HFF-Myc (cell line): ENCODE results near the gene NLRP7.

ENCODE experiments used
- DNase-seq: peaks from one replicate; pipeline ENCODE4 v3.0.0-alpha.2; 2011; ENCODE audit warnings: low read depth; ENCODE audit errors: extremely low read depth
- H3K4me3 ChIP-seq: replicated peaks from 2 replicates; pipeline ENCODE4 v1.5.1; 2011; ENCODE audit warnings: low read depth, mild to moderate bottlenecking, control low read depth, low read length
- CTCF ChIP-seq: IDR thresholded peaks from 2 replicates; pipeline ENCODE4 v1.5.1; 2012; ENCODE audit warnings: mild to moderate bottlenecking, low read depth, low read length, control low read depth; ENCODE audit errors: missing control alignments

The NLRP7 gene

DNA sequence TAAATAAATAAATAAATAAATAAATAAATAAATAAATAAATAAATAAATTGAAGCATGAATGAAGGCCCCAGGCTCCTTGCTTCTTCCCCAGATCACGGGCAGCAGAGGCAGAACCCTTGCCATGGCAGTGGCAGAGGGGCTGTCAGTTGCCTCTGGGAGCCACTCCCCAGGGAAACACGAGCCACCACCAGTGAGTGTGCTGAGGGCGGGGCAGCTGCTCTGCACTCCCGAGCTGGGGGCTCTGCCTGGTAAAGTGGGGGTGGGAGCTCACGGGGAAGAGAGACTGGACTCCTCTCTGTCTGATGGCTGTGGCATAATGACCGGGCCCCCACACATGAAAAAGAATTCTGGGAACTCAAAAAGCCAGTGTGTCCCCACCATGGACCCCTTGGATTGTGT is 65.4 kb downstream of the NLRP7 start:
- no peak for DNase-seq
- H3K4me3 ChIP-seq: no peak overlapping the region
- TF ChIP-seq CTCF: no peak

DNA sequence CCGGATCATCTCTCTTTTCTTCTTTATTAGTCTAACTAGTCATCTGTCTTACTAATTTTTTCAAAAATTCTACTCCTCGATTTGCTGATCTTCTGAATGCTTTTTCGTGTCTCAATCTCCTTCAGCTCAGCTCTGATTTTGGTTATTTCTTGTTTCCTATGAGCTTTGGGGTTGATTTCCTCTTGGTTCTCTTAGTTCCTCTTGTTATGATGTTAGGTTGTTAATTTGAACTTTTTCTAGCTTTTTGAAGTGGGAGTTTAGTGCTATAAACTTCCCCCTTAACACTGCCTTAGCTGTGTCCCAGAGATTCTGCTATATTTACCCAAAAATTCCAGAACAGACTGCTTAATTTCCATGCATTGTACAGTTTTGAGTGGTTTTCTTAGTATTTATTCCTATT is 69.9 kb downstream of the NLRP7 start:
- no peak overlapping the region for H3K4me3 ChIP-seq

GRCh38 chr19:54875506-54875905 is 71.8 kb downstream of the NLRP7 start:
- no peak for DNase-seq
- no peak overlapping the region for H3K4me3 ChIP-seq
- TF ChIP-seq CTCF: no peak

More for the DNA sequence above, 69.9 kb downstream of the NLRP7 start:
- TF ChIP-seq CTCF: no peak
- DNase-seq: no peak

DNA sequence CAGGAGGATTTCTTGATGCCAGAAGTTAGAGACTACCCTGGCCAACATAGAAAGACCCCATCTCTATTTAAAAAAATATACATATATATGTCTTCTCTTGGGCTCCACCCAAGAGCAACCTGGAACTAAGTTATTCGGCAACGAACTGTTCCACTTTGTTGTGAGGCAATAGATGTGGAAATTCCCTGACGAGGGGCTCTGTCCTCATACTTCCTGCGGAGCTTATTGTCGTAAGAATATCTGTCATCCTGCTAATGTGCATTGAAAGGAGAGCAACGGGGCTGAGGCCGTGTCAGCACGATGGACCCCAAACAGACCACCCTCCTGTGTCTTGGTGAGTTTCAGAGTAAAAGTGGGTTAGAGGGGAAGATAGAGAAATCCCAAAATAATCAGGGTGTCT is 73.3 kb downstream of the NLRP7 start, which contains the start of gene FCAR:
FCAR (plus strand) TSS at position 246 of the 400 bp plus-strand sequence; CDS start at position 301, 55 bp downstream.
- no peak for DNase-seq

More for the DNA sequence above, 73.3 kb downstream of the NLRP7 start, which contains the start of gene FCAR:
- TF ChIP-seq CTCF: no peak
- no peak within 1 kb of the TSS for H3K4me3 ChIP-seq
